A673 (cell line): ENCODE results near the gene SYK. TPM values are rescaled to one million over a fixed set of nuclear protein-coding genes. Genes with fewer than 3 reads are reported as not detected.

ENCODE experiments used
- BruUV-seq: library from RNA; stranded (reverse); fragments of 400-500 nt; replicated peaks from 2 replicates; lab custom pipeline; 2021; lab: Mats Ljungman, UMichigan
- CTCF ChIA-PET: fragments of 300-600 bp; sonication (Branson Sonifier 250); formaldehyde crosslinking; loops from one replicate; lab custom pipeline; 2022; ENCODE audit warnings: antibody characterized with exemption; lab: Charles Lee
- POLR2A ChIA-PET: fragments of 300-600 bp; sonication (Branson Sonifier 250); formaldehyde crosslinking; loops from one replicate; lab custom pipeline; 2022; ENCODE audit warnings: antibody characterized with exemption; ENCODE audit not compliant: low non-redundant PET; lab: Charles Lee
- DNase-seq: peaks from one replicate; pipeline ENCODE4 v3.0.0-alpha.2; 2015; ENCODE audit warnings: low spot score
- H3K27ac ChIP-seq: fragments of 200-600 bp; sonication (generic); 2 replicates; pipeline ENCODE4 v1.5.1; 2016; ENCODE audit warnings: mixed run types, low read depth, mild to moderate bottlenecking, mixed read lengths, antibody characterized with exemption, low read length; ENCODE audit not compliant: poor library complexity, severe bottlenecking
- H3K27me3 ChIP-seq: fragments of 200-600 bp; sonication (generic); replicated peaks from 2 replicates; pipeline ENCODE4 v1.6.1; 2017; ENCODE audit warnings: mixed run types, low read depth, mild to moderate bottlenecking, mixed read lengths, antibody characterized with exemption, low read length; ENCODE audit not compliant: insufficient read depth, poor library complexity
- H3K36me3 ChIP-seq: fragments of 200-600 bp; sonication (generic); 2 replicates; pipeline ENCODE4 v1.6.1; 2016; ENCODE audit warnings: mixed run types, mild to moderate bottlenecking, mixed read lengths, antibody characterized with exemption, low read length; ENCODE audit not compliant: insufficient read depth, poor library complexity, severe bottlenecking
- H3K4me1 ChIP-seq: fragments of 200-600 bp; sonication (generic); 2 replicates; pipeline ENCODE4 v1.6.1; 2017; ENCODE audit warnings: mixed run types, mild to moderate bottlenecking, mixed read lengths, antibody characterized with exemption, low read length; ENCODE audit not compliant: insufficient read depth, poor library complexity, severe bottlenecking
- H3K4me3 ChIP-seq: fragments of 200-600 bp; sonication (generic); 2 replicates; pipeline ENCODE4 v1.5.1; 2016; ENCODE audit warnings: low read depth, mixed run types, mild to moderate bottlenecking, mixed read lengths, low read length; ENCODE audit not compliant: poor library complexity, severe bottlenecking
- H3K9me3 ChIP-seq: fragments of 200-600 bp; sonication (generic); 2 replicates; pipeline ENCODE4 v1.6.1; 2016; ENCODE audit warnings: mixed run types, low read depth, mild to moderate bottlenecking, mixed read lengths, antibody characterized with exemption, low read length; ENCODE audit not compliant: poor library complexity, severe bottlenecking
- EZH2 ChIP-seq: fragments of 200-600 bp; sonication (generic); IDR thresholded peaks from 2 replicates; pipeline ENCODE4 v1.6.1; 2017; ENCODE audit warnings: borderline replicate concordance, low read depth, mild to moderate bottlenecking, mixed read lengths, antibody characterized with exemption, low read length; ENCODE audit not compliant: poor library complexity, severe bottlenecking
- intact Hi-C: fragments of 100-400 bp; cut with micrococcal nuclease; formaldehyde crosslinking; loops from one replicate; pipeline ENCODE4 v1.10.0; 2022; ENCODE audit not compliant: unreplicated experiment
- total RNA-seq: library from RNA; stranded (reverse); gene quantifications from 2 replicates; pipeline ENCODE4 v1.2.3, GENCODE V29; 2021
- TF ChIP-seq, protein P1 (sequence below): fragments of 300-800, 200-600 bp; sonication (generic); conservative IDR thresholded peaks from 2 replicates; pipeline ENCODE4 v1.5.1; 2017; ENCODE audit warnings: low read depth, mild to moderate bottlenecking, antibody characterized with exemption, low read length, moderate library complexity, mixed read lengths

The SYK gene
- total RNA-seq, 1 experiment from 2014 or later: 14.9 TPM

DNA sequence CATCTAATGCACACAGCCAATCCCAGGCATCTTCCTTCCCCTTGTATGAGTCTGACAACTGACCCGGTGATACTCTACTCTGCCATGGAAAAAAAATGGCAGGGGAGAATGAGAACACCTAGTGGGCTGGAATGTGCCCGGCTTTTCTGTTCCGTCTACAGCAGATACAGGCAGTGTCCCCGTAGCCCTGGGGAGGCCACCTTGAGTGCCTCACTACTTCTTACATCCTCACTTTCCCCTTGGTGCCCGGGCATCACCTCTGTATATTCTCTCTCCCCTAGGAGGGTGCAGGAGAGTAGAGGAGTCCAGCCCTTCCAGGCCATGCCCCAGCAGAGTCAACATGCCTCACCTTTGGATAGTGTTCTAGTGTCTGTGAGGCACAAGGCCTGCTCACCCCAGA lies 56.2 kb downstream of the SYK start:
- no TSS peak for BruUV-seq
- H3K9me3 ChIP-seq: no peaks in the 10 kb centered on the region
- TF ChIP-seq, protein P1, sequence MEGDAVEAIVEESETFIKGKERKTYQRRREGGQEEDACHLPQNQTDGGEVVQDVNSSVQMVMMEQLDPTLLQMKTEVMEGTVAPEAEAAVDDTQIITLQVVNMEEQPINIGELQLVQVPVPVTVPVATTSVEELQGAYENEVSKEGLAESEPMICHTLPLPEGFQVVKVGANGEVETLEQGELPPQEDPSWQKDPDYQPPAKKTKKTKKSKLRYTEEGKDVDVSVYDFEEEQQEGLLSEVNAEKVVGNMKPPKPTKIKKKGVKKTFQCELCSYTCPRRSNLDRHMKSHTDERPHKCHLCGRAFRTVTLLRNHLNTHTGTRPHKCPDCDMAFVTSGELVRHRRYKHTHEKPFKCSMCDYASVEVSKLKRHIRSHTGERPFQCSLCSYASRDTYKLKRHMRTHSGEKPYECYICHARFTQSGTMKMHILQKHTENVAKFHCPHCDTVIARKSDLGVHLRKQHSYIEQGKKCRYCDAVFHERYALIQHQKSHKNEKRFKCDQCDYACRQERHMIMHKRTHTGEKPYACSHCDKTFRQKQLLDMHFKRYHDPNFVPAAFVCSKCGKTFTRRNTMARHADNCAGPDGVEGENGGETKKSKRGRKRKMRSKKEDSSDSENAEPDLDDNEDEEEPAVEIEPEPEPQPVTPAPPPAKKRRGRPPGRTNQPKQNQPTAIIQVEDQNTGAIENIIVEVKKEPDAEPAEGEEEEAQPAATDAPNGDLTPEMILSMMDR: no peak
- no peak for TF ChIP-seq EZH2
- no peak overlapping the region for H3K4me3 ChIP-seq
- CTCF ChIA-PET: no interaction called here
- no peak overlapping the region for H3K27ac ChIP-seq
- H3K36me3 ChIP-seq: no peaks in the 10 kb centered on the region
- DNase-seq: no peak
- no peaks in the 10 kb centered on the region for H3K4me1 ChIP-seq
- POLR2A ChIA-PET: no interaction called here
- intact Hi-C loops: no loop called here
- H3K27me3 ChIP-seq: no peaks in the 10 kb centered on the region

DNA sequence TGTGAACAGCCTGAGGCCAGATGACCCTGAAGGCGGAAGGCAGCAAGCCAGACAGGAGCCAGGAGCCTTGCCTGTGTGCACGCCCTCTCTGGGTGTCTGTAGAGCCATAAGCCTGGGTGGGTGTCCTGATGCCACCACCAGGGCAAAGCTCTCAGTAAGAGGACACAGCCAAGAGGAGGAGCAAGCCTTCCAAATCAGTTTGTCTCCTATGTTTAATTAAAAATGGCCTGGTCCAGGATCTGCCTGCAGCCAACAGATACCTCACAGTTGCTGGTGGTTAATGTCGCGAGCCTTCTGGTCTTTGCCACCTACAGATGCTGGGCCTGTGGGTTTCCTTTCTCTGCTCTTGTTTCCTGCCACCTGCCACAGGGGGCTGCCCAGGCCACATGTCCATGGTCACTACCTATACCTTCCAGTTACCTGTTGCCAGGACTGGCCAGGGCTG lies 56.9 kb downstream of the SYK start:
- CTCF ChIA-PET: no interaction called here
- H3K27me3 ChIP-seq: no peaks in the 10 kb centered on the region
- DNase-seq: no peak
- no peak overlapping the region for H3K27ac ChIP-seq
- no peak overlapping the region for H3K4me3 ChIP-seq
- no peaks in the 10 kb centered on the region for H3K4me1 ChIP-seq
- no TSS peak for BruUV-seq
- no peaks in the 10 kb centered on the region for H3K9me3 ChIP-seq
- no peak for TF ChIP-seq EZH2
- TF ChIP-seq, protein P1: no peak
- POLR2A ChIA-PET: no interaction called here
- no peaks in the 10 kb centered on the region for H3K36me3 ChIP-seq
- intact Hi-C loops: no loop called here

DNA sequence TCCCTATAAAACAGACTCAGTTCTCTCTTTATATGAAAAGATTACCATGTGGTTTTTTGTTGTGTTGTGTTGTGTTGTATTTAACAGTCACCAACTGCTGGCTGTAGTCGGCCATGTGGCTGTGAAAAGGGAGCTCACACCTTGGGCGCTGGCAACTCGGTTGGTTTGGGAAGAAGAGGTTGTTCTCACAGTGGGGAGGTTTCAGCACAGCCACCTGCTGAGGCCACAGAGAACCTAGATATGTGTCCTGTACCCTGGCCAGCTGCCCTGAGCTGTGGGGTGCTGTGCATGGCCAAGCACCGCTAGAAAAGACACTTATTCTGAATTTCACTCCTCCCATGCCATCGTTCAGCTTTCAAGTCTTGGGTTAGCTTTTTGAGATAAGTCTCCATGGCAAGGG lies 58.8 kb downstream of the SYK start:
- no peaks in the 10 kb centered on the region for H3K36me3 ChIP-seq
- intact Hi-C loops: no loop called here
- no peaks in the 10 kb centered on the region for H3K9me3 ChIP-seq
- TF ChIP-seq, protein P1: no peak
- no peaks in the 10 kb centered on the region for H3K4me1 ChIP-seq
- no peaks in the 10 kb centered on the region for H3K27me3 ChIP-seq
- ChIA-PET CTCF (no interaction called here), POLR2A (no interaction called here)
- no peak overlapping the region for H3K27ac ChIP-seq
- no TSS peak for BruUV-seq
- no peak overlapping the region for H3K4me3 ChIP-seq
- no peak for DNase-seq
